SK-N-MC (cell line): Measurements from ENCODE around the gene NEGR1.

Source experiments
- EZH2 ChIP-seq: fragments of 200-600 bp; sonication (generic); IDR thresholded peaks from one replicate; pipeline ENCODE4 v1.6.1; 2017; ENCODE audit warnings: antibody characterized with exemption
- FOXP2 ChIP-seq: optimal IDR thresholded peaks from 2 replicates; pipeline ENCODE3; 2011; ENCODE audit warnings: mild to moderate bottlenecking, moderate library complexity; ENCODE audit not compliant: insufficient read depth; ENCODE audit errors: extremely low read length, control extremely low read depth
- POLR2AphosphoS5 ChIP-seq: IDR thresholded peaks from 2 replicates; pipeline ENCODE4 v1.6.1; 2012; ENCODE audit warnings: mild to moderate bottlenecking, low read depth, low read length, borderline replicate concordance

GRCh38 chr1:72218141-72218739, 64.1 kb downstream of the NEGR1 start:
- no peak for TF ChIP-seq POLR2AphosphoS5
- TF ChIP-seq FOXP2: no peak
- no peak for TF ChIP-seq EZH2
